ENCODE measurements around the gene SNX4.
"Not testable (repeated sequence)": the region's sequence is repeated elsewhere in the genome, so short reads cannot be mapped to it uniquely, and the experiment has no call there.

The SNX4 gene

DNA sequence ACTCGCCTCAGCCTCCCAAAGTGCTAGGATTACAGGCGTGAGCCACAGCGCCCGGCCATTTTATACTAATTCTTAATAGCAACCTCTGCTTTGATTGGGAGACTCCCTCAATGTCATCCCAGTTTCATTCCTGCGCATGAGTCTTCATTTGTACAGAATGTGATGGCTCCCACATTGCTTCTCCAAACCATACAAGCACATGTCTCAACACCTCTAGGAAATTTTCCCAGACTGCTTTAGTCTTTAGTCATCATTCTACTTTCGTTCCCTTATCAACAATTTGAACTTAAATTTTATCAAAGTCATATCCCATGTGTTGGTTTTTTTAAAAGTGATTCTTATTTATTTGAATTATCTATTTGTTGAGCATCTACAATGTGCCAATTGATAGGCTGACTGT is 58.1 kb downstream of the SNX4 start:
- peak; percentile 24 for DNase-seq

DNA sequence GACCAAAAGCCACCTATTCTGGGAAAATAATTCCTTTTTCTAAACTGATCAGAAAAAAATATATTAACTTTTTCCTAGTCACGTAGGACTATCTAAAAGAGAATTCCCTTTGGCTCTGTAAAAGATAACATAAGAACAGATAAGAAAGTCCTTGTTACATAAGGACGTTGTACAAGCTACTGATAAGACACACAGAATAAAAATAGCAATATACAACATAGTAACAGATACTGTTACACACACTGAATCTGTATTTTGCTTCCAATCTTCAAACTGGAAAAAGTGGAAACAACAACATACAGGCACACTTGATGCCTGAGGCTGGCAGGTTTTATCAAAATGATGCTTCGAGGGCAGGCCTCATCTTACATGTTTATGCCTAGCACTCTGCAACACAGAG is 59.8 kb downstream of the SNX4 start:
- DNase-seq: no peak

DNA sequence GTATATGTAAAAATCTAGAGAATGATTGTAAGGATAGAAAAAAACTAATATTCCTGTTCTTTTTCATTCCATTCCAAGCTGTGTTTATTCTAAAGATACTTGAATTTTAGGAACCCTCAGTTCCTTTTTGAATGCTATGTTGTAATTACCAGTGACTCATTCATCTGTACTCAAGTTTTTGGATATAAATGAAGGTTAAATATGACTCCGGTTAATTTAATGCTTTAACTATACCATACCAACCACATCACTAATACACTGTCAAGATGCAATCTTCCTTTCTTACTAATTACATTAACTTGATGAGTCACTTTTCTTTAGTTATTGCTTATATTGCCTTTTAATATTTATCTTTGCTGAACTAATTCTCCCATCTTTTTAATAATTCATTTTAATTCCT is 76.1 kb downstream of the SNX4 start:
- no peak for DNase-seq

DNA sequence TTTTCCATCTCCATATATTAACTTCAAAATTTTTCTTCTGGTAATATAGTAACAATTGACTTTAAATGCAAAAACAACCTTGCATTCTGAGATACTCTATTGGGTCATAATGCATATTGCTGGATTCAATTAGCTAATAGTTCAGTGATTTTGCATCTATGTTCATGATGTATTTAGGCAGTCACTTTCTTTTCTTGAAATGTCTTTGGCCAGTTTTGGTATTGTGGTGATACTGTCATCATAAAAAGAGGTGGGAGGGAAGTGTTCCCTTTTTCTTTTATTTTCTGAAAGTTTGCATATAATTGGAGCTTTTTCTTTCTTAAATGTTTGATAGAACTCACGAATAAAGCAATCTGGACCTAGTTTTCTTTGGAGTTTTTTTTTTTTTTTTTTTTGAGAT is 77.5 kb downstream of the SNX4 start:
- no peak for DNase-seq

DNA sequence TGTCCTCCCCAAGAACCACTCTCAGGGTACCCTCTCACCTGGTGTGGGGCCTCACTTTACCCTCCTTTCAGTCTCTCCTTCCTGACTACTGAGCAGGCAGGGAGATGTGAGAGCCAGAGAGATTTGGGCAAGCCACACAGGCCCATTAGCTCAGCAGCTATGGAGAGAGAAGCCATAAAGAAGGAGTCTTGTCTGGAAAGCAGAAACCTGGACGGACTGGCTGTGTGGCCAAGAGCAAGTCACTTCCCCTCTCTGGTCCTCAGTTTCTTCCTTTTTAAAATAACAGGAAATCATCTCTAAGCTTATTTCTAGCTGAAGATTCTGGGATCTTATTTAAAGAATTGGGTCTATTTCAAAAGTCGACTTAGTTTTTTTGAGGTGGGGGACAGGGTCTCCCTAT is 79.0 kb downstream of the SNX4 start:
- no peak for DNase-seq

DNA sequence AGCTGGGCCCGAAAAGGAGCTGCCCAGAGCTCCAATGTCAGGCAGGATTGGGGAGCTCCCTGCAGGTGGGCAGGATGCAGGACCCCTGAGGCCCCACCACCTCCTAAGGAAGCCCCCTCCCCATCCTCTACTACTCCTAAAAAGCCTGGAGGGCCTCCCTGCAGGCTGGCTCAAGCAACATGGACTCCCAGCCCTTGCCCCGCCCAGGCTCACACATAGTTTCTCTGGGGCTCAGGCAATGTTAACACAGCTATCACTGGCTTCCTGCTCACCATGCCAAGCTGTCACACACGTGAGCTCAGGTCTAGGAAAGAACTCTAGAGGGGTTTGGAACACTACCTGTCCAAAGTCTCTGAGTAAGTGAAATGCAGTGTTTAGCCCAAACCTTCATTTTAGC is 79.4 kb downstream of the SNX4 start:
- DNase-seq: peak; percentile 32

DNA sequence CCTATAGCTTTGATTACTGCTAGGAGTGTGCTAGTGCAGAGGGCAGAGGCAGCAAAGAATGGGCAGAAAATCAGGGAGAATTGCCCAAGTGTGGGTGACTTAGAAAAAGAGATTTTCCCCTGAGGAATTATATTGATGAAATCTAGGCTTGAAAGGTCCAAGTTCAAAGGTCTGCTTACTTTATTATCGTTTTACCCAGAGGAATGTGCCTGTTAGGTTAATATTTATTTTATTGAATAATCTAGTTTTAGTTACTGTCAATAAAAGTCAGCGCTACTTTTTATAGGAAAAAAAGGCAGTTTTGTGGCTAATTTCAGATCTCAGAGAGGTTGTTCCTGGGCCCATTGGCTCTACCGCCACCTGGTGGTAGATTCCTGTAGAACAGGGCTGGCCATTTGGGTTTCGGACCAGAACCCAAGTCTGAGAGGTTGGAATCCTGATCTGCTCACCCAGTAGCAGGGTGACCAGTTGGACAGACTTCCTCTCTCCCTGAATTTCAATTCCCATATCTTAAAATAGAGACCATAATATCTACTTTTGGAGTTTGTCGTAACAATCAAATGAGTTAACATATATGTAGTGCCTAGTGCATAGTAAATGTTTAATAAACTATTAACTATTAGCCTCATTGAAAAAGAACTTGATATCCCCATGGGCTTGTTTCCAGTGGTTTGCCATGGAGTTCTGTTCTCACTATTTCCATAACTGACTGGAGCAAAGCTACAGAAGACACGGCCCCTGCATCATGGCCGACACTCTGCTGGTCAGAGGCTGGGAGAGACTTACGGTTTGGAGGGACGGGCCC is 82.2 kb downstream of the SNX4 start:
- peak; percentile 24 for DNase-seq

DNA sequence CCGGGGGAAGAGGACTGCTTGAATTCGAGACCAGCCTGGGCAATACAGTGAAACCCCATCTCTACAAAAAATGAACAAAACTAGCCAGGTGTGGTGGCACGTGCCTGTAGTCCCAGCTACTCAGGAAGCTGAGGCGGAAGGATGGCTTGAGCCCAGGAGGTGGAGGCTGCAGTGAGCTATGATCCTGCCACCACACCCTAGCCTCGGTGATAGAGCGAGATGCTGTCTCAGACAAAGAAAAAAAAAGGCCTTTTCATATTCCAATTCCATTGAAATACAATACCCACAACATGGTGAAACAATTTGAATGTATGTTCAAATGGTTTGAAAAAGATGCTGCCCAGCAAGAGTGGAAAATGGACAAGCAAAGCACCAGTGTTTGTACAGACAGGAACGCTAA is 83.1 kb downstream of the SNX4 start:
- DNase-seq: no peak

DNA sequence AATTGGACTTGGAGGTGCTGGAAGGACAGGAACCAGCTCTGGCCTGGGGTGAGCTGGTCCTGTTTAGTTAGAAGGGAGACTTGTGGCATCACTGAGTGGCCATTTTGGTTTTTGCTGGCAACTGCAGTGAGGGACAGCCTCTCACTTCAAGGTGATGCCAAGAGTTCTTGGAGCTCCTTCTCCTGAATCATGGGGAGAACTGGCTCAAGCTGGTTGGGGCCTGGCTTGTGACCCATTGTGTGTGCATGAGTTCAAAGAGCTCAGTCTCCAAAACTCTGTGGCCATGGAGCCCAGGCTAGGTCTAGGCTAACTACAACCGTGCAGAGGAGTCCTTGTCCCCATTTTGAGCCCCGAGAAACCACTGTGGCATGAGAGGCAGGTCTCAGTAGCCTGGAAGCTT is 84.8 kb downstream of the SNX4 start:
- no peak for DNase-seq

DNA sequence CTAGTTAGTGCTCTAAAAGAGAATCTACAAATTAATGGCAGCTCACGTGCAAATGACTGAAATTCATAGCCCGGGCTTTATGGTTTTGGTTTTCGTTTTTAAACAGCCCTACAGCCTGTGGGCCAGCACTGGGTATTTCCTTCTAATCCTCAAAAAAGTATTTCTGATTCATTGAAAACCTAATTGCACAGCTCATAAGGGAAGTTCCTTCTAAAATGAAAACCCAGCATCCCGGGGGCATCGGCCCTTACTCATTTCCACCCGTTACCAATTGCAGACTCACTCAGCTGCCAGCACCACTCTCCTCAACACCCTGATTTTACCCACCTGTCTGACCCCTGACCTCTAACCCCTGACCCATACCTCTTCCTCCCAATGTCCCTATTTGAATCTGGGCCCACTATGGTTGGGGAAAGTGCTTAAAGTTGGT is 85.4 kb downstream of the SNX4 start:
- no peak for DNase-seq

DNA sequence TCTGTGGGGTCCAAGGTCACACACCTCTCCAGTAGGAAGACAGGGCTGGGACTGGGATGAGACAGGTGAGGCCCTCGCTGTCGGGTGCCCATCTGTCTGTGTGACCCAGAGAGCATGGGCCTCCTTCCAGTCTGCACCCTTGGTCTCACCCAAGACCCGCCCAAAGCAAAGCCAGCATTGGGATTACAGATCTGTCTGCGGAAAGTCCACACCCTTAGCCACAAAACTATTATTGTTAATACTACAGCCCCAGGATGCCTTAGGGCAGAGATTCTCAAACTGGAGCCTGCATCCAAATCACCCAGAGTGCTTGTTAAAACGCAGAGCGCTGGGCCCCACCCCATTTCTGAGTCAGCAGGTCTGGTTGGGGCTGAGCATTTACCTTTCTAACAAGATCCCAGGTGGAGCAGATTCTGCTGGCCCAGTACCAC is 86.4 kb downstream of the SNX4 start:
- DNase-seq: no peak

DNA sequence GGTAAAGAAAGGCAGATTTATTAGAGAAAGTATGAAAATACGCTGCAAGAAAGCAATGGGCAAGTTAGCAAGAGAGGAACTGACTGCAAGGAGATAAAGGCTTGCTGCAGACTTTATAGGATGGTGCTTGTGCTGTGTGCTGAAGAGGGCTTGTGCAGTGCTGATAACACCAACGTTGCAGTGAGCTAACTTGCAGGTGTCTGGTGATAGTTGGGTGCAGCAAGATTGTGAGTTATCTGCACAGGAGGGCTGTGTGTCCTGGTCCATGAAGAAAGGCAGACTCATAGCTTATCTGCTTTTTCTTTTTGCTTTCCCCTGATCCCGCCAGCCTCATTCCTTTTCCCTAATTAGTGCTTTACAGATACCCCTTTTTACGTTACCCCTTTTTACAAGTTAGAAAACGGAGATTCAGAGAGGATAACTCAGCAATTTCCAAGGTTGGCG is 86.9 kb downstream of the SNX4 start:
- no peak for DNase-seq

DNA sequence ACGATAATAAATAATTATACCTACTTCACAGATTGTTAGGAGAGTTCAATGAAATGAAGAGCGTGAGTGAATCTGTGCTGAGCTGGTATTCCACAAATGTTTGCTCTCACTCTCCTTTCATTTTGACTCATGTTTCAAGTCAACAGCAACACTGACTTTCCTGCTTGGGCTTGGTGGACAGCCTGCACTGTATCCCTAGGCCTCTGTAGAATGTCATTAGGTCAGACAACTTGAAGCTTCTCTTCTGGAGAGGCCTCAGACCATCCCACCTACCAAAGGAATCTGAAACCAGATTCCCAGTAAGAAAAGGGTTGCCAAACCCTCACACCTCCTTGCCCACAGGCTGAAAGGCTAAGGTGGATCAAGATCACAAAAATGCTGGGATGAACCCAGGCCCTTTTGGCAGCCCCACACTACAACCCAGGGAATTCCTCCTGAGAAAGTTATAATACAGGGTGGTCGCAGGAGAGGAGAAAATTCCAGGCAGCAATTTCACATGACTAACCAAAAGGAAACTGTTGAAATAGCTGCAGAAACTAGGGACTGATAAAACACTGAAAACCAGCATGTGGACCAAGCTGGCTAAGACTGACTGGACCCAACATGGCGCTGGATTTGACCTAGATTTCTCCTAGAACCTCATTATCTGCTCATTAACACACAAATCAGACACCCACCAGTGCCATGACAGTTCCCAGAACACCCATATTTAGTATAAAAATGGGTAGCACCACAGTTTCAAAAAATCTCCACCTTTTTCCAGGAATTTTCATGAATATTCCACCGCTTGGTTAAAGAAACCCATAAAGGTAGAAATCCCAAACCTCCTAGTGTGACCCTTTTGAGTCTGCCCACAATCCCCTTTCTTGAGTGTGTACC is 87.9 kb downstream of the SNX4 start:
- DNase-seq: peak; percentile 51

DNA sequence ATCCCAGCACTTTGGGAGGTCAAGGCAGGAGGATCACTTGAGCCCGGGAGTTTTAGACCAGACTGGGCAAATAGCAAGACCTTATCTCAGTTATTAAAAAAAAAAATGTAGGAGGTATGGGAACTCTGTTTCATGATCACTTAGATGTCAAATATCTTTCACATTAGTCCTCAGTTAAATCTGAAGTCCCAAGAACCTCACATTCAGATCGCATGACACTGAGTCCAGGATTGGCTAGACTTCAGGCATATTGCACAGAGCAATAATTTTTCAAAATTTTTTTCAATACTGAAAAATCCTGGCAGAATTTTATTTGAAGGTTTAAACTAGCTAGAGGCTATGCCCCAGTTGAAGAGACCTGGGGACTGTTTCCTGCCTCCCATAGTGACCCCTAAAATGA is 88.6 kb downstream of the SNX4 start:
- DNase-seq: peak; percentile 26

DNA sequence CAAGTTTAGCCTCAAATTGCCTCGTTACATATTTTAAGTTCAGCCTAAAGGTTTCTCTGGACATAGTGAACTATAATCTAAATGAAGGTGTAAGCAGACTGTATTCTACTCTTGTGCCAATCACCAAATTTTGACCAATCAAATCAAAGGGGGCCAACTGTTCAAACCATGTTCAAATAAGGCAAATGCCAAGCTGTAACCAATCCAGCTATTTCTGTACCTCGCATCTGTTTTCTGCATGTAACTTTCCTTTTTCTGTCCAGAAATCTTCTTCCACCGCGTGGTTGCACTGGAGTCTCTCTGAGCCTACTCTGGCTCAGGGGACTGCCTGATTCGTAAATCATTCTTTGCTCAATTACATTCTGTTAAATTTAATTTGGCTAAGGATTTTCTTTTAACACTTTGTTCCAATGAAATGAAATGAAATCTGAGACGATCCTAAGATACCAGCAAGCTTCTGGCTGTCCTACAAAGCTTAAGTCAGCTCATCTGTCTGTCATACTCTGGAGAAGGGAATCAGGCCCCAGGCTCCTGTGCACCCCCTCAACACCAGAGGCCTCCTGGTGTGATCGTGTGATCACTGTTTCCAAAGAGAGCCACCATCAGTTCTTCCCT is 91.7 kb downstream of the SNX4 start:
- DNase-seq: no peak

DNA sequence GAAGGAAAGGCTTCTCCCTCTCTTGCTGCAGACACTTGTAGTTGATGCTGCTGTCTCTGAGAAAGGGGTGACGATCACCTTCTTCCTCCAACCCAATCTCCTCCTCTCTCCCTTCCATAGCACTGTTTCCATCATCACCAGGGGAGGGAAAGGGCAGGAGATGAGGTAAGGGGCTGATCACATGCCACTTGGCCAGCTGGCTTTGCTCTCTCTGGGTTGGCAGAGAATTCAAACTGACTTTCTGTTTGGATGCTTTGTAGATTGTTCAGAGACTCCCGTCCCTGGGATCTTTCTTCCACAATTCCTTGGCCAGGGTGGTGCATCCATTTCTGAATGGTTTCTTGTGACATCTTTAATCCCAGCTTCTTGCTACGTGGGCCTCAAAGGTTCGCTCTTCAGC is 101.7 kb downstream of the SNX4 start:
- DNase-seq: no peak

DNA sequence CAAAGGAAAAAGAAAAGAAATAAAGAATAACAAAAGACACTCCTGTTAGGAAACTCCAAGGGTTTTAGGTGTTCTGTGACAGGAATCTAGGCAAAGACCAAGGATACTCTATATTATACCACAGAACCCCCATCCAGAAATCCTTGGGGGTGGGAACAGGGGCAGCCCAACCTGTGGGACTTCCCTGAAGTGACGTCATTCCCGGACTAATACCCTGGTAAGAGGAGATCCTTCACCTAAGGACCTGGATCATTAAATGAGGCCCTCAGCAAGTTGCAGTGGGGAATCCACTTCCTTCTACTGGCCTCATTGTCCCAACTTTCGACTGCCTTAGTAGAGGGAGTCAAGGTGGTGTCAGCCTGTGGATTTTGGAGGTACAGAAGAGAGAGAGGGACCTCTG is 103.8 kb downstream of the SNX4 start:
- no peak for DNase-seq

DNA sequence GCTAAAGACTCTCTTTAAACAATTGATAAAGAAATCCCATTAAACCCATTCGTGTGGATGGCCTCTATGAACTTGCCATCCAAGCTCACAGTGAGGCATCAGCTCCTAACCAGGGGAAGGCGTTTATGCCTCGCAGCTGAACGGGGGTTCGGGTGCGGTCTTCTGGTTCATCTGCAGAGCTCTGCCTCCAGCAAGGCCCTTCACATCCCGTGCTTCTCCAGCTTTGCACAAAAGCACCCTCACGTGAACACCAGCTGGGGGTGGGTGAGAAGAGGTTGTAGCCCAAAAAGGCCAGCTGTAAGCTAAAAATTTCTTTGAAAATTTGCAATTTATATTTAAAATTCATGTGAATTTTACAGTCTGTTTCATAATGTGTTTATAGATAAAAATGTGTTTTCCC is 105.3 kb downstream of the SNX4 start:
- no peak for DNase-seq

DNA sequence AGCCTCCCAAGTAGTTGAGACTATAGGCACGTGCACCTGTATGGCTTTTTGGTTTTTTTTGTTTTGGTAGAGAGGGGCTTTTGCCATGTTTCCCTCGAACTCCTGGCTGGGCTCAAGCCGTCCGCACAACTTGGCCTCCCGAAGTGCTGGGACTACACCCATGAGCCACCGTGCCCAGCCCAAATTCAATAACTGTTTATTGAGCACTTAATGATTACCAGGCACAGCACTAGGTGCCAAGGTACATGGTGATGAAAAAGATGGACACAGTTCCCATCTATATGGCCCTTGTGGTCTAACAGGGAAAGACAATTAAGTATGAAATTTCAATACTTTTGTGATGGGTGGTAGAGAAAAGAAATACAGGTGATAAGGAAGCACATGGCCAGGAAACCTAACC is 109.1 kb downstream of the SNX4 start:
- no peak for DNase-seq

DNA sequence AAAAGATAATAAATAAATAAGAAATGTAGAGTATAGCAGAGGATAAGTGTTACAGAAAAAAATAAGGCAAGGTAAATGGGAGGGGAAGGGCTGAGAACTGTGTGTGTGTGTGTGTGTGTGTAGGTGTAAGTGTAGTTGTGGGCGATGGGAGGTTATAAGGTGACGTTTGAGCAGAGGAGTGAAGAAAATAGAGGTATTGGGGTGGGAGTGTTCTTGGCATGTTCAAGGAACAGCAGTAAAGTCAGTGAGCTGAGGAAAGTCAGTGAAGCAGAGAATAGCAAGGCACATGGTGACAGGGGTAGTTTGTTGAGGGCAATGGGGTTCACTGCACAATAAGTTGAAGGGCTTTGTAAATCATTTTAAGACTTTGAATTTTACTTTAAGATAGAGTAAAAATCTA is 113.9 kb downstream of the SNX4 start:
- no peak for DNase-seq

DNA sequence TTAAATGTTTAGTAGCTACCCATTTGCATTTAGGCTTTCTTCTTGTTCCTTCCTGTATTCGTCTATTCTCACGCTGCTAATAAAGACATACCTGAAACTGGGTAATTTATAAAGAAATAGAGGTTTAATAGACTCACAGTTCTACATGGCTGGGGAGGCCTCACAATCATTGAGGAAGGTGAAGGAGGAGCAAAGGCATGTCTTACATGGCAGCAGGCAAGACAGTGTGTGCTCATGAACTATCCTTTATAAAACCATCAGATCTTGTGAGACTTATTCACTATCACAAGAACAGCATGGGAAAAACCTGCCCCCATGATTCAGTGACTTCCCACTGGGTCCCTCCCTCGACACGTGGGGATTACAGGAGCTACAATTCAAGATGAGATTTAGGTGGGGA is 114.5 kb downstream of the SNX4 start:
- DNase-seq: not testable (repeated sequence)

DNA sequence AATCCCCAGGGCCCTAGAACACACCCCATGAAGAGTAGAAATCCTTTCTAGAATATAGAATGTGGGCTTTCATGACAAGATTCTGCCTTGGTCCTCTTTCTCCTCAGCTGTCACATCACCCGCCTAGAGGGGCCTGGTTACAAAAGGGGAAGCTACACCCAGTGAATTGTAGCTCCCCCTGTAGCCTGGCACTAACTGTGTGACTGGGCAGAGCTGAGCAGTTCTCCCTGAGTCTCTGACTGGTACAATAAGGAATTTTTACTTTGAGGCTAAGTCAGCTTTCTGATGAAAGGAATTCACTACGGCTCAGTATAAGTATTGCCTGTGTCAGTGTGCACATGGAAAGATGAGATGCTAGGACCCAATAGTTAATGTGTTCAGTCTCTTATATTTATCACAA is 116.2 kb downstream of the SNX4 start:
- peak; percentile 42 for DNase-seq

DNA sequence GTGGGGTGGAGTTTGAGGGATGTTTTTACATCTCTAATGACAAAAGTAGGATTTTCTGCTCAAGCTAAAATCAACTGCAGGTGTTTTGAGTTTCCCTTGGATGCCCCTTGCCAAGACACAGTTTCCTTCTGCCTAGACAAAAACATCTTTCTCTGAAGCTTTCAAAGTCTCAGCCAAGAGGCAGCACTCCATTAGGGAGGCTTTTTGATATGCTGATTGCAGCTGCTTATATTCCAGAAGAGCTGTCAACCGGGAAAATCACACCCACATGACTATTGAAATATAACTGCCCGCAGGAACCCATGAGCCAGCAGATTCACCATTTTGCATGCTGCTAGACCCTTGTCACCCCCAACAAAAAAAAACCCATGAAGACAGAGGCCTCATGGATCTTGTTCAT is 117.4 kb downstream of the SNX4 start:
- no peak for DNase-seq

DNA sequence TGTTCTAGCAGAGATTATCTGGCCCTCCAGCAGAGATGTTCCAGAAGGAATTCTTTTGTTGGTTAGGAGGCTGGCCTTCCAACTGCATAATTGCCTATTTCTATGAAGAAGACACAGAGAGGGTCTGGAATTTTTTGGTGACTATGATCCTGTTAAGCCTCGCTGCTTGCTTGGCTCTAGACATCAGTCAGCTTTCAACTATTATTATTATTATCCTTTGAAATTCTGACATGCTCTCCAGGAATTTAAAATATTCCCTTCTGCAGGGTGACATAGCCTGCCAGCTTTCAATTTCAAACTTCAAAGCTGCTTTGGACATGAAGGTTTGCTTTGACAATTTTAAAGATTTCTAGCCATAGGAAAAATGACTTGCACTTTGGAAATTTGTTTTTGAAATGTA is 118.6 kb downstream of the SNX4 start:
- DNase-seq: peak; percentile 8
